Thoracic aorta (tissue), 2 donors: ENCODE measurements around the gene SNCA. TPM values are rescaled to one million over a fixed set of nuclear protein-coding genes. Genes with fewer than 3 reads are reported as not detected.

Experiments used
- ATAC-seq: fragments of 150-250 bp; one replicate; pipeline ENCODE4 v1.8.0; 2017; ENCODE audit warnings: low read depth; ENCODE audit not compliant: insufficient number of reproducible peaks, low FRiP score
- DNase-seq: peaks from one replicate; pipeline ENCODE4 v3.0.0-alpha.2; 2020; ENCODE audit warnings: low spot score
- H3K27ac ChIP-seq, 2 donors: fragments of 200-600 bp; sonication (generic); 1 replicate in 1 of 2; 2 replicates in 1 of 2; pipeline ENCODE4 v1.5.1; 2016; ENCODE audit warnings: mild to moderate bottlenecking in 2 of 2, moderate library complexity in 2 of 2
- H3K27me3 ChIP-seq: fragments of 200-600 bp; sonication (generic); replicated peaks from 2 replicates; pipeline ENCODE4 v1.6.0; 2016; ENCODE audit warnings: mild to moderate bottlenecking; ENCODE audit not compliant: insufficient read depth
- H3K36me3 ChIP-seq: fragments of 200-600 bp; sonication (generic); one replicate; pipeline ENCODE4 v1.5.1; 2016
- H3K4me1 ChIP-seq, 2 donors: fragments of 200-600 bp; sonication (generic); 1 replicate in 1 of 2; 2 replicates in 1 of 2; pipeline versions ENCODE4 v1.5.1 to v1.6.0; 2016; ENCODE audit warnings: low read depth in 2 of 2, mild to moderate bottlenecking in 1 of 2; ENCODE audit not compliant: control insufficient read depth in 1 of 2
- H3K4me3 ChIP-seq: fragments of 200-600 bp; sonication (generic); 2 replicates; pipeline ENCODE4 v1.5.1; 2016; ENCODE audit warnings: mild to moderate bottlenecking
- H3K9me3 ChIP-seq: fragments of 200-600 bp; sonication (generic); 2 replicates; pipeline ENCODE4 v1.5.1; 2016
- CTCF ChIP-seq: fragments of 200-600 bp; sonication (generic); IDR thresholded peaks from one replicate; pipeline ENCODE4 v1.5.1; 2019; ENCODE audit warnings: antibody characterized with exemption
- total RNA-seq, 2 donors: library from RNA; depleted of rRNA; stranded (reverse); fragments of >200 nt; gene quantifications; one replicate each; pipeline versions ENCODE4 v1.1.0 to v1.2.3, GENCODE V29; 2016

Gene SNCA
- total RNA-seq, 2 donors from 2014 or later: 1.5 to 14.3 TPM

DNA sequence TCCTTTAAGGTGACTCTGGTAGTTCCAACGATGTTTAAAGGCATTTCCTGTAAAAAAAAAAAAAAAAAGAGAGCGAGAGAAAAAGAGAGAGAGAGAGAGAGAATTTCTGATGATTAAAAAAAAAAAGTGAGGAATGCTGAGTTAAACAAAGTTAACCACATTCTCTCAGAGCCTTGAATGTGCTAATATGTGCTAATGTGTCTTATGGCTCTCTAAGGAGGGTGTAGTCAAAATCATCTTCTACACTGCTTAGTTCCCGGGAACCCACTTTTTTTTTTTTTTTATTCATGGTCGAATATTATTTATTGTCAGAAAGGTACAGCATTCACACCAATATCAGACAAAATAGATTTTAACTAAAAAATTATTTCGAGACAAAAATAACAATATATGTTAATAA lies 111.7 kb downstream of the SNCA start:
- Histone ChIP-seq H3K4me3 (no peak overlapping the region), H3K36me3 (no peaks in the 10 kb centered on the region), H3K27me3 (no peaks in the 10 kb centered on the region), H3K4me1 (no peaks in the 10 kb centered on the region), H3K27ac (no peak overlapping the region), H3K9me3 (no peaks in the 10 kb centered on the region)
- no peak for DNase-seq
- ATAC-seq: no peak
- TF ChIP-seq CTCF: no peak

- no peak for TF ChIP-seq CTCF
- Histone ChIP-seq H3K4me3 (no peak overlapping the region), H3K9me3 (no peaks in the 10 kb centered on the region), H3K27ac (no peak overlapping the region), H3K4me1 (no peaks in the 10 kb centered on the region), H3K27me3 (no peaks in the 10 kb centered on the region), H3K36me3 (no peaks in the 10 kb centered on the region)
- ATAC-seq: no peak
- DNase-seq: no peak
Observed at GRCh38 chr4:89724716-89725115, 112.2 kb downstream of the SNCA start.

DNA sequence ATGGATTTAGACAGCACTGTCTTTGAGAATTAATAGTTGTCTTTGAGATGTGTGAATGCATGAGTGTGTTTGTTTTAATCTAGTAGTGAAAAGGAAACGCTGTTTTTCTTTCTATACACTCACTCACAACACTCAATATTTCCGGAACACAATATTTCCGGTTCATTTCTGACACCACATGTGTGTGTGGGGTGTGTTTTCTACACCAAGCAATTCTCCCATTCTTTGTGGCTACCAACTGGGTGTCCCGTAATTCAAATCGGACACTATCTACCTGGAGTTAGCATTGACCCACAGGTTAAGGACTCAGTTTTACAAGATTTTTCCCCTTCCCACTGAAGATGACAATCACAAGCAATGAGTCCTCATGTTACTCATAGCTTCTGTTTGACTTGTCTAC lies 113.9 kb downstream of the SNCA start:
- H3K27ac ChIP-seq: no peak overlapping the region
- no peaks in the 10 kb centered on the region for H3K27me3 ChIP-seq
- DNase-seq (no peak), ATAC-seq (no peak)
- no peaks in the 10 kb centered on the region for H3K9me3 ChIP-seq
- H3K4me1 ChIP-seq: no peaks in the 10 kb centered on the region
- no peak overlapping the region for H3K4me3 ChIP-seq
- H3K36me3 ChIP-seq: no peaks in the 10 kb centered on the region
- no peak for TF ChIP-seq CTCF

DNA sequence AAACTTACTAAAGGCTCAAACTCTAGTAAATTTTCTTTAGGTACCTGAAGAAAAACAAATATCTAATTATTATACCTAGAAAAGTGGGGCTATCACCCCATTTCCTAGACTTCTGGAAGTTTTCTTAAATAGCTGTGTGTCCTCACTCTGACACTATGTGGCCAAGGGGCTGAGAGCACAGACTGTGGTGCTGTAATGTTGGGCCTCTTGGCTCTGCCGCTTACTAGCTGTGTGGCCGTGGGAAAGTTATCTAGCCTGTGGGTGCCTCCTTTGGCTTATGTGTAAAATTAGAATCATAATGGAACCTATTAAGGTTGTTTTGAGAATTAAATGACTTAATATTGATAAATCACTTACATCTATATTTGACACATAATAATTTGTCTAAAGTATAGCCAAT lies 114.4 kb downstream of the SNCA start:
- Histone ChIP-seq H3K4me1 (no peaks in the 10 kb centered on the region), H3K27me3 (no peaks in the 10 kb centered on the region), H3K27ac (no peak overlapping the region), H3K9me3 (no peaks in the 10 kb centered on the region), H3K36me3 (no peaks in the 10 kb centered on the region), H3K4me3 (no peak overlapping the region)
- ATAC-seq: no peak
- TF ChIP-seq CTCF: no peak
- DNase-seq: no peak

GRCh38 chr4:89720981-89721380 lies 116.0 kb downstream of the SNCA start:
- H3K9me3 ChIP-seq: no peaks in the 10 kb centered on the region
- no peak for ATAC-seq
- H3K4me3 ChIP-seq: no peak overlapping the region
- no peaks in the 10 kb centered on the region for H3K4me1 ChIP-seq
- H3K27me3 ChIP-seq: no peaks in the 10 kb centered on the region
- no peak for DNase-seq
- no peak overlapping the region for H3K27ac ChIP-seq
- TF ChIP-seq CTCF: no peak
- H3K36me3 ChIP-seq: no peaks in the 10 kb centered on the region
